ENCODE measurements around the gene KDM1A.

DNA sequence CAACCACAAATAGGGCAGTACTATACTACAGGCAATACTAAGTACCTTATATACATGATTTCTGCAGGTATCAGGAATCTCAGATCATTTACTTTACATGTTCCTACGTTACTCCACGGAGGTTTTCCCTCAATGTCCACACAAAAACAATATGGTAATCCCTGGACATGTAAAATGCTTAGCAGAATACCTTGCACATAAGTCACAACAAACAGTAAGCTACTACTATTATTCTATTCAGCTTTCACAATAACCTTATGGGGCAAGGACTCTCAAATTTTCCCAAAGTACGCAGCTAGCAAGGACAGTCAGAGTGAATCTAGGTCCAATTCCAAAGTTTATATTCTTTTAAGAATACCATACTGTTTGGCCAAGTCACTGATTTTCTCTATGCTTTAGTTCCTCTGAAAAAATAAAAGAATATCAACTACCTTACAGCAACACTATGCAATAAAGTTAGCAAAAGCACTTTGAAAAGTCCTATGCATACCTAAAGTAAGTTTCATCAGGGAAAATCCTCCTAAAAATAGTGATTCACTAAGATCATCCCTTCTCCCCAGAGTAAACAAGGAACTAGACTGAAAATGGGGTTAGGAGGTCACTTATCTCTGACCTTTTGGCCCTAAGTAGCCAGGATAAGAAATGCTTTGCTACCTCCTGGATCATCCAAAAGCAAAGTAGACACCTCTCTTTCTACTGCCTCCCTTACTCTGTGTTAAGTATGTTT is 82.0 kb downstream of the KDM1A start:
- TF ChIP-seq REPIN1 (tag by site-specific recombination; IDR thresholded peaks at IDR 0.05; ENCODE audit: low read depth) (no peak), SCRT2 (tag by site-specific recombination; IDR thresholded peaks at IDR 0.05) (no peak)
- TF ChIP-seq, protein P1, sequence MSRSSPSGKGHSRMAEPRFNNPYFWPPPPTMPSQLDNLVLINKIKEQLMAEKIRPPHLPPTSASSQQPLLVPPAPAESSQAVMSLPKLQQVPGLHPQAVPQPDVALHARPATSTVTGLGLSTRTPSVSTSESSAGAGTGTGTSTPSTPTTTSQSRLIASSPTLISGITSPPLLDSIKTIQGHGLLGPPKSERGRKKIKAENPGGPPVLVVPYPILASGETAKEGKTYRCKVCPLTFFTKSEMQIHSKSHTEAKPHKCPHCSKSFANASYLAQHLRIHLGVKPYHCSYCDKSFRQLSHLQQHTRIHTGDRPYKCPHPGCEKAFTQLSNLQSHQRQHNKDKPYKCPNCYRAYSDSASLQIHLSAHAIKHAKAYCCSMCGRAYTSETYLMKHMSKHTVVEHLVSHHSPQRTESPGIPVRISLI (tag by site-specific recombination; IDR thresholded peaks at IDR 0.05), result no peak
- TF ChIP-seq, protein P2, sequence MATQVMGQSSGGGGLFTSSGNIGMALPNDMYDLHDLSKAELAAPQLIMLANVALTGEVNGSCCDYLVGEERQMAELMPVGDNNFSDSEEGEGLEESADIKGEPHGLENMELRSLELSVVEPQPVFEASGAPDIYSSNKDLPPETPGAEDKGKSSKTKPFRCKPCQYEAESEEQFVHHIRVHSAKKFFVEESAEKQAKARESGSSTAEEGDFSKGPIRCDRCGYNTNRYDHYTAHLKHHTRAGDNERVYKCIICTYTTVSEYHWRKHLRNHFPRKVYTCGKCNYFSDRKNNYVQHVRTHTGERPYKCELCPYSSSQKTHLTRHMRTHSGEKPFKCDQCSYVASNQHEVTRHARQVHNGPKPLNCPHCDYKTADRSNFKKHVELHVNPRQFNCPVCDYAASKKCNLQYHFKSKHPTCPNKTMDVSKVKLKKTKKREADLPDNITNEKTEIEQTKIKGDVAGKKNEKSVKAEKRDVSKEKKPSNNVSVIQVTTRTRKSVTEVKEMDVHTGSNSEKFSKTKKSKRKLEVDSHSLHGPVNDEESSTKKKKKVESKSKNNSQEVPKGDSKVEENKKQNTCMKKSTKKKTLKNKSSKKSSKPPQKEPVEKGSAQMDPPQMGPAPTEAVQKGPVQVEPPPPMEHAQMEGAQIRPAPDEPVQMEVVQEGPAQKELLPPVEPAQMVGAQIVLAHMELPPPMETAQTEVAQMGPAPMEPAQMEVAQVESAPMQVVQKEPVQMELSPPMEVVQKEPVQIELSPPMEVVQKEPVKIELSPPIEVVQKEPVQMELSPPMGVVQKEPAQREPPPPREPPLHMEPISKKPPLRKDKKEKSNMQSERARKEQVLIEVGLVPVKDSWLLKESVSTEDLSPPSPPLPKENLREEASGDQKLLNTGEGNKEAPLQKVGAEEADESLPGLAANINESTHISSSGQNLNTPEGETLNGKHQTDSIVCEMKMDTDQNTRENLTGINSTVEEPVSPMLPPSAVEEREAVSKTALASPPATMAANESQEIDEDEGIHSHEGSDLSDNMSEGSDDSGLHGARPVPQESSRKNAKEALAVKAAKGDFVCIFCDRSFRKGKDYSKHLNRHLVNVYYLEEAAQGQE (tag by site-specific recombination; IDR thresholded peaks at IDR 0.05), result no peak
- TF ChIP-seq, protein P3, sequence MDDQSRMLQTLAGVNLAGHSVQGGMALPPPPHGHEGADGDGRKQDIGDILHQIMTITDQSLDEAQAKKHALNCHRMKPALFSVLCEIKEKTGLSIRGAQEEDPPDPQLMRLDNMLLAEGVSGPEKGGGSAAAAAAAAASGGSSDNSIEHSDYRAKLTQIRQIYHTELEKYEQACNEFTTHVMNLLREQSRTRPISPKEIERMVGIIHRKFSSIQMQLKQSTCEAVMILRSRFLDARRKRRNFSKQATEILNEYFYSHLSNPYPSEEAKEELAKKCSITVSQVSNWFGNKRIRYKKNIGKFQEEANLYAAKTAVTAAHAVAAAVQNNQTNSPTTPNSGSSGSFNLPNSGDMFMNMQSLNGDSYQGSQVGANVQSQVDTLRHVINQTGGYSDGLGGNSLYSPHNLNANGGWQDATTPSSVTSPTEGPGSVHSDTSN (CRISPR knock-in tag; IDR thresholded peaks at IDR 0.05), result no peak

All from HEK293 (cell line).